Suppressor macrophage treated with lipopolysaccharide for 4 hours (primary cell): ENCODE measurements around the gene PHF12.
A peak's percentile ranks its signal among the peaks of the same experiment; 100 is the strongest.
"Not testable (repeated sequence)": the region's sequence is repeated elsewhere in the genome, so short reads cannot be mapped to it uniquely, and the experiment has no call there.

Source experiments
- DNase-seq: peaks from one replicate; pipeline ENCODE4 v3.0.0-alpha.2; 2020

PHF12 gene

GRCh38 chr17:28879886-28880571, 71.3 kb downstream of the PHF12 start:
- no peak for DNase-seq

GRCh38 chr17:28878981-28879380, 72.3 kb downstream of the PHF12 start:
- DNase-seq: no peak

GRCh38 chr17:28878158-28878910, 73.0 kb downstream of the PHF12 start:
- DNase-seq: no peak

GRCh38 chr17:28877150-28877711, 74.1 kb downstream of the PHF12 start:
- not testable (repeated sequence) for DNase-seq

- no peak for DNase-seq
Measured at GRCh38 chr17:28875848-28876550, 75.3 kb downstream of the PHF12 start.

GRCh38 chr17:28874750-28875149, 76.6 kb downstream of the PHF12 start:
- DNase-seq: no peak

GRCh38 chr17:28873839-28874238, 77.5 kb downstream of the PHF12 start:
- DNase-seq: no peak

GRCh38 chr17:28871056-28871579, 80.2 kb downstream of the PHF12 start:
- no peak for DNase-seq

GRCh38 chr17:28867276-28867675, 84.0 kb downstream of the PHF12 start:
- DNase-seq: no peak

- DNase-seq: peak; percentile 34
Measured at GRCh38 chr17:28865946-28866752, 85.2 kb downstream of the PHF12 start.

GRCh38 chr17:28864991-28865849, 86.1 kb downstream of the PHF12 start:
- DNase-seq: no peak

GRCh38 chr17:28863953-28864352, 87.4 kb downstream of the PHF12 start:
- DNase-seq: no peak

GRCh38 chr17:28862561-28862960, 88.8 kb downstream of the PHF12 start:
- no peak for DNase-seq

GRCh38 chr17:28861393-28862203, 89.7 kb downstream of the PHF12 start:
- DNase-seq: no peak

GRCh38 chr17:28860363-28860808, 90.9 kb downstream of the PHF12 start:
- DNase-seq: no peak

- DNase-seq: no peak
Measured at GRCh38 chr17:28858801-28859355, 92.4 kb downstream of the PHF12 start.

GRCh38 chr17:28857905-28858800, 93.2 kb downstream of the PHF12 start:
- no peak for DNase-seq

GRCh38 chr17:28856028-28856574, 95.2 kb downstream of the PHF12 start:
- no peak for DNase-seq

- DNase-seq: no peak
Measured at GRCh38 chr17:28855336-28855679, 96.0 kb downstream of the PHF12 start.
